HEK293 (cell line): Measurements from ENCODE around the gene PMVK.

ENCODE experiments used
- EGR2 ChIP-seq: fragments of 450-650 bp; formaldehyde crosslinking; IDR thresholded peaks from 2 replicates; pipeline ENCODE4 v1.5.1; 2016; ENCODE audit warnings: low read depth, missing biosample characterization, missing genetic modification characterization
- KLF1 ChIP-seq: fragments of 450-650 bp; formaldehyde crosslinking; IDR thresholded peaks from 2 replicates; pipeline ENCODE4 v1.5.1; 2016; ENCODE audit warnings: missing biosample characterization, missing genetic modification characterization
- KLF10 ChIP-seq: fragments of 450-650 bp; IDR thresholded peaks from 2 replicates; pipeline ENCODE4 v1.5.1; 2018; ENCODE audit warnings: missing biosample characterization, mild to moderate bottlenecking, missing genetic modification characterization
- PATZ1 ChIP-seq: fragments of 450-650 bp; formaldehyde crosslinking; IDR thresholded peaks from 2 replicates; pipeline ENCODE4 v1.5.1; 2016; ENCODE audit warnings: missing biosample characterization, missing genetic modification characterization
- PRDM4 ChIP-seq: fragments of 450-650 bp; formaldehyde crosslinking; IDR thresholded peaks from 2 replicates; pipeline ENCODE4 v1.5.1; 2017; ENCODE audit warnings: missing biosample characterization, missing genetic modification characterization
- SCRT1 ChIP-seq: fragments of 450-650 bp; formaldehyde crosslinking; IDR thresholded peaks from 2 replicates; pipeline ENCODE4 v1.5.1; 2016; ENCODE audit warnings: missing biosample characterization, missing genetic modification characterization, borderline replicate concordance
- YY1 ChIP-seq: fragments of 450-650 bp; formaldehyde crosslinking; IDR thresholded peaks from 2 replicates; pipeline ENCODE4 v1.5.1; 2018; ENCODE audit warnings: missing biosample characterization, missing genetic modification characterization
- ZBTB6 ChIP-seq: fragments of 450-650 bp; formaldehyde crosslinking; IDR thresholded peaks from 2 replicates; pipeline ENCODE4 v1.5.1; 2017; ENCODE audit warnings: missing biosample characterization, missing genetic modification characterization
- ZEB2 ChIP-seq: fragments of 450-650 bp; formaldehyde crosslinking; IDR thresholded peaks from 2 replicates; pipeline ENCODE4 v1.5.1; 2016; ENCODE audit warnings: missing biosample characterization, missing genetic modification characterization
- ZFHX2 ChIP-seq: fragments of 450-650 bp; formaldehyde crosslinking; conservative IDR thresholded peaks from 2 replicates; pipeline ENCODE4 v1.5.1; 2016; ENCODE audit warnings: missing biosample characterization, missing genetic modification characterization
- ZNF18 ChIP-seq: fragments of 450-650 bp; formaldehyde crosslinking; IDR thresholded peaks from 2 replicates; pipeline ENCODE4 v1.5.1; 2016; ENCODE audit warnings: missing biosample characterization, missing genetic modification characterization
- ZNF211 ChIP-seq: fragments of 450-650 bp; formaldehyde crosslinking; IDR thresholded peaks from 2 replicates; pipeline ENCODE4 v1.5.1; 2016; ENCODE audit warnings: low read depth, missing biosample characterization, missing genetic modification characterization
- ZNF292 ChIP-seq: fragments of 450-650 bp; formaldehyde crosslinking; IDR thresholded peaks from 2 replicates; pipeline ENCODE4 v1.5.1; 2016; ENCODE audit warnings: low read depth, missing biosample characterization, missing genetic modification characterization, borderline replicate concordance
- ZNF398 ChIP-seq: fragments of 450-650 bp; formaldehyde crosslinking; IDR thresholded peaks from 2 replicates; pipeline ENCODE4 v1.5.1; 2017; ENCODE audit warnings: missing biosample characterization, missing genetic modification characterization
- ZNF518A ChIP-seq: fragments of 450-650 bp; formaldehyde crosslinking; conservative IDR thresholded peaks from 2 replicates; pipeline ENCODE4 v1.5.1; 2016; ENCODE audit warnings: low read depth, missing biosample characterization, missing genetic modification characterization
- ZNF704 ChIP-seq: fragments of 450-650 bp; formaldehyde crosslinking; IDR thresholded peaks from 2 replicates; pipeline ENCODE4 v1.5.1; 2016; ENCODE audit warnings: missing biosample characterization, missing genetic modification characterization
- ZNF76 ChIP-seq: fragments of 450-650 bp; formaldehyde crosslinking; IDR thresholded peaks from 2 replicates; pipeline ENCODE4; 2016; ENCODE audit warnings: low read depth, missing biosample characterization, missing genetic modification characterization, borderline replicate concordance
- ZNF785 ChIP-seq: fragments of 450-650 bp; formaldehyde crosslinking; IDR thresholded peaks from 2 replicates; pipeline ENCODE4 v1.5.1; 2016; ENCODE audit warnings: missing biosample characterization, missing genetic modification characterization
- ZNF791 ChIP-seq: fragments of 450-650 bp; formaldehyde crosslinking; IDR thresholded peaks from 2 replicates; pipeline ENCODE4 v1.5.1; 2016; ENCODE audit warnings: missing biosample characterization, missing genetic modification characterization

PMVK gene

GRCh38 chr1:154961207-154962155 lies 25.0 kb upstream of the PMVK start, which contains the start of gene PYGO2 (continued):
- TF ChIP-seq ZNF292 (tag by site-specific recombination) (no peak), ZNF18 (tag by site-specific recombination) (0 out of 2 replicates have a peak, but pooled peaks have one; percentile 11), ZNF76 (peak; percentile 63; the same call in 1 of the 2 replicates), ZFHX2 (tag by site-specific recombination) (peak; percentile 94), PATZ1 (tag by site-specific recombination) (peak; percentile 94), ZNF704 (no peak), ZNF518A (tag by site-specific recombination) (0 out of 2 replicates have a peak, but pooled peaks have one; percentile 12), EGR2 (tag by site-specific recombination) (peak; percentile 93), YY1 (peak; percentile 77; the same call in 1 of the 2 replicates), ZNF791 (no peak), KLF1 (peak; percentile 65), PRDM4 (tag by site-specific recombination) (no peak), ZNF785 (tag by site-specific recombination) (no peak), ZNF211 (tag by site-specific recombination) (no peak), KLF10 (tag by site-specific recombination) (peak; percentile 35; the same call in 1 of the 2 replicates), SCRT1 (tag by site-specific recombination) (no peak), ZBTB6 (tag by site-specific recombination) (peak; percentile 83; the same call in 1 of the 2 replicates), ZEB2 (tag by site-specific recombination) (peak; percentile 94), ZNF398 (tag by site-specific recombination) (peak; percentile 90)
